SK-N-SH (cell line): ENCODE results near the gene GALK2.

Experiments
- FOXM1 ChIP-seq: IDR thresholded peaks from 2 replicates; pipeline ENCODE4 v1.4.0; 2012; ENCODE audit warnings: low read depth, mild to moderate bottlenecking
- GABPA ChIP-seq: IDR thresholded peaks from 2 replicates; pipeline ENCODE4 v1.4.0; 2012; ENCODE audit warnings: low read depth, mild to moderate bottlenecking
- NRF1 ChIP-seq: IDR thresholded peaks from 2 replicates; pipeline ENCODE4 v1.6.1; 2012; ENCODE audit warnings: low read depth, mild to moderate bottlenecking, low read length
- TEAD4 ChIP-seq: IDR thresholded peaks from 2 replicates; pipeline ENCODE4 v1.4.0; 2012; ENCODE audit warnings: mild to moderate bottlenecking, borderline replicate concordance; ENCODE audit not compliant: insufficient read depth
- TF ChIP-seq, protein P1 (sequence below): fragments of 200-600 bp; sonication (generic); IDR thresholded peaks from 2 replicates; pipeline ENCODE4 v1.6.1; 2017; ENCODE audit warnings: antibody characterized with exemption, mild to moderate bottlenecking, moderate library complexity
- TF ChIP-seq, protein P2 (sequence below): IDR thresholded peaks from 2 replicates; pipeline ENCODE4 v1.4.0; 2012; ENCODE audit warnings: low read depth
- TF ChIP-seq, protein P3 (sequence below): IDR thresholded peaks from 2 replicates; pipeline ENCODE4 v1.4.0; 2012; ENCODE audit warnings: low read depth, borderline replicate concordance
- TF ChIP-seq, protein P4 (sequence below): IDR thresholded peaks from 2 replicates; pipeline ENCODE4; 2012

DNA sequence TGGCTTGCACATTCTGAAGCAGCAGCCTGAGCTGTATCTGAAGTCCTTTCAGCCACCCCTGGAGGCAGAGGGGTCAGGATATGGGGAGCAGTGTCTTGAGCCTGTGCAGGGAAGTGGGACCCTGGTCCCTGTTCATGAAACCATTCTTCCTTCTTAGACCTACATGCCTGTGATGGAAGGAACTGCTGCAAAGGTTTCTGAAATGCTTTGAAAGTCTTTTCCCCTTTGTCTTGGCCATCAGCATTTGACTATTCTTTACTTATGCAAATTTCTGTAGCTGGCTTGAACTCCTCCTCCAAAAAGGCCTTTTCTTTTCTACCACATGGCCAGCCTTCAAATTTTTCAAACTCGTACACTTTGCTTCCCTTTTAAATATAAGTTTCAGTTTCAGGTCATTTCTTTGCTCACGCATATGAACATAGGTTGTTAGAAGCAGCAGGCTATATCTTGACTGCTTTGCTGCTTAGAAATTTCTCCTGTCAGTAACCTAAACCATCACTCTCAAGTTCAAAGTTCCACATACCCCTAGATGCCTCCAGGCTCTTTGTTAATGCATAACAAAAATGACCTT is 62.3 kb downstream of the GALK2 start:
- TF ChIP-seq TEAD4 (no peak), NRF1 (no peak), GABPA (no peak), FOXM1 (no peak)
- TF ChIP-seq, protein P1, sequence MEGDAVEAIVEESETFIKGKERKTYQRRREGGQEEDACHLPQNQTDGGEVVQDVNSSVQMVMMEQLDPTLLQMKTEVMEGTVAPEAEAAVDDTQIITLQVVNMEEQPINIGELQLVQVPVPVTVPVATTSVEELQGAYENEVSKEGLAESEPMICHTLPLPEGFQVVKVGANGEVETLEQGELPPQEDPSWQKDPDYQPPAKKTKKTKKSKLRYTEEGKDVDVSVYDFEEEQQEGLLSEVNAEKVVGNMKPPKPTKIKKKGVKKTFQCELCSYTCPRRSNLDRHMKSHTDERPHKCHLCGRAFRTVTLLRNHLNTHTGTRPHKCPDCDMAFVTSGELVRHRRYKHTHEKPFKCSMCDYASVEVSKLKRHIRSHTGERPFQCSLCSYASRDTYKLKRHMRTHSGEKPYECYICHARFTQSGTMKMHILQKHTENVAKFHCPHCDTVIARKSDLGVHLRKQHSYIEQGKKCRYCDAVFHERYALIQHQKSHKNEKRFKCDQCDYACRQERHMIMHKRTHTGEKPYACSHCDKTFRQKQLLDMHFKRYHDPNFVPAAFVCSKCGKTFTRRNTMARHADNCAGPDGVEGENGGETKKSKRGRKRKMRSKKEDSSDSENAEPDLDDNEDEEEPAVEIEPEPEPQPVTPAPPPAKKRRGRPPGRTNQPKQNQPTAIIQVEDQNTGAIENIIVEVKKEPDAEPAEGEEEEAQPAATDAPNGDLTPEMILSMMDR, result no peak
- TF ChIP-seq, protein P2, sequence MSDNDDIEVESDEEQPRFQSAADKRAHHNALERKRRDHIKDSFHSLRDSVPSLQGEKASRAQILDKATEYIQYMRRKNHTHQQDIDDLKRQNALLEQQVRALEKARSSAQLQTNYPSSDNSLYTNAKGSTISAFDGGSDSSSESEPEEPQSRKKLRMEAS, result no peak
- TF ChIP-seq, protein P3, sequence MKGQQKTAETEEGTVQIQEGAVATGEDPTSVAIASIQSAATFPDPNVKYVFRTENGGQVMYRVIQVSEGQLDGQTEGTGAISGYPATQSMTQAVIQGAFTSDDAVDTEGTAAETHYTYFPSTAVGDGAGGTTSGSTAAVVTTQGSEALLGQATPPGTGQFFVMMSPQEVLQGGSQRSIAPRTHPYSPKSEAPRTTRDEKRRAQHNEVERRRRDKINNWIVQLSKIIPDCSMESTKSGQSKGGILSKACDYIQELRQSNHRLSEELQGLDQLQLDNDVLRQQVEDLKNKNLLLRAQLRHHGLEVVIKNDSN, result no peak
- TF ChIP-seq, protein P4, sequence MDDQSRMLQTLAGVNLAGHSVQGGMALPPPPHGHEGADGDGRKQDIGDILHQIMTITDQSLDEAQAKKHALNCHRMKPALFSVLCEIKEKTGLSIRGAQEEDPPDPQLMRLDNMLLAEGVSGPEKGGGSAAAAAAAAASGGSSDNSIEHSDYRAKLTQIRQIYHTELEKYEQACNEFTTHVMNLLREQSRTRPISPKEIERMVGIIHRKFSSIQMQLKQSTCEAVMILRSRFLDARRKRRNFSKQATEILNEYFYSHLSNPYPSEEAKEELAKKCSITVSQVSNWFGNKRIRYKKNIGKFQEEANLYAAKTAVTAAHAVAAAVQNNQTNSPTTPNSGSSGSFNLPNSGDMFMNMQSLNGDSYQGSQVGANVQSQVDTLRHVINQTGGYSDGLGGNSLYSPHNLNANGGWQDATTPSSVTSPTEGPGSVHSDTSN, result no peak
